ENCODE data around the gene ZNHIT1. TPM values are rescaled to one million over a fixed set of nuclear protein-coding genes. Genes with fewer than 3 reads are reported as not detected.

Gene ZNHIT1
- total and polyA plus RNA-seq, 11 donors: 47.0 to 156 (median 61.0) TPM

DNA sequence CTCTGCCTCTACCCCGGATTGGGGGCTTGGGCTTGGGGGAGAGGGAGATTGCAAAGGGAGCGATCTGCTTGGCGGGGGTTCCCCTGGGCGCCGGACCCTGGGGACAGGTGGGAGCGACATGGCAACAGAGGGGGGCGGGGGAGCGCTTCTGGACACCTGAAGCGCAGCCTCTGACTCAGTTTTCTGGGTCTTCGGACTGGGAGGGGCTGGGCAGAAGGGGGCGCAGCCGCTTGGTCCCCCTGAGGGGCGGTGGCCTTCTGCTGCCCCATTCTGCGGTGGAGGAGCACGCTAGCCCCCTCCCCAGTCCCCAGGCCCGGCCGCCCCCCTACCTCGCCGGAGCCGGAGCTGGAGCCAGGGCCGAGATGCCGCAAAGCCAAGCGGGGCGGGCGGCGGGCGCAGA lies 38.3 kb upstream of the ZNHIT1 start:
- intact Hi-C loops (cut with DNase I): no loop called here
- H3K27me3 ChIP-seq: peaks cover 30 to 97% (median 68%) of the 10 kb centered on the region in 9 donors
- H3K4me3 ChIP-seq: no peak overlapping the region
- TF ChIP-seq, protein P1, sequence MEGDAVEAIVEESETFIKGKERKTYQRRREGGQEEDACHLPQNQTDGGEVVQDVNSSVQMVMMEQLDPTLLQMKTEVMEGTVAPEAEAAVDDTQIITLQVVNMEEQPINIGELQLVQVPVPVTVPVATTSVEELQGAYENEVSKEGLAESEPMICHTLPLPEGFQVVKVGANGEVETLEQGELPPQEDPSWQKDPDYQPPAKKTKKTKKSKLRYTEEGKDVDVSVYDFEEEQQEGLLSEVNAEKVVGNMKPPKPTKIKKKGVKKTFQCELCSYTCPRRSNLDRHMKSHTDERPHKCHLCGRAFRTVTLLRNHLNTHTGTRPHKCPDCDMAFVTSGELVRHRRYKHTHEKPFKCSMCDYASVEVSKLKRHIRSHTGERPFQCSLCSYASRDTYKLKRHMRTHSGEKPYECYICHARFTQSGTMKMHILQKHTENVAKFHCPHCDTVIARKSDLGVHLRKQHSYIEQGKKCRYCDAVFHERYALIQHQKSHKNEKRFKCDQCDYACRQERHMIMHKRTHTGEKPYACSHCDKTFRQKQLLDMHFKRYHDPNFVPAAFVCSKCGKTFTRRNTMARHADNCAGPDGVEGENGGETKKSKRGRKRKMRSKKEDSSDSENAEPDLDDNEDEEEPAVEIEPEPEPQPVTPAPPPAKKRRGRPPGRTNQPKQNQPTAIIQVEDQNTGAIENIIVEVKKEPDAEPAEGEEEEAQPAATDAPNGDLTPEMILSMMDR (IDR thresholded peaks at IDR 0.05): no peak
- TF ChIP-seq POLR2A (IDR thresholded peaks at IDR 0.05): no peak
- DNase-seq (no peak), ATAC-seq (no peak)
- 0 to 2% (median 1%) methylated on average over 2 to 27 of the region's 27 CpGs for WGBS, 4 donors
- H3K27ac ChIP-seq: no peak overlapping the region
- H3K36me3 ChIP-seq: no peaks in the 10 kb centered on the region
- peaks cover 0 to 16% (median 0%) of the 10 kb centered on the region in 12 donors for H3K4me1 ChIP-seq
- H3K9me3 ChIP-seq: no peaks in the 10 kb centered on the region

DNA sequence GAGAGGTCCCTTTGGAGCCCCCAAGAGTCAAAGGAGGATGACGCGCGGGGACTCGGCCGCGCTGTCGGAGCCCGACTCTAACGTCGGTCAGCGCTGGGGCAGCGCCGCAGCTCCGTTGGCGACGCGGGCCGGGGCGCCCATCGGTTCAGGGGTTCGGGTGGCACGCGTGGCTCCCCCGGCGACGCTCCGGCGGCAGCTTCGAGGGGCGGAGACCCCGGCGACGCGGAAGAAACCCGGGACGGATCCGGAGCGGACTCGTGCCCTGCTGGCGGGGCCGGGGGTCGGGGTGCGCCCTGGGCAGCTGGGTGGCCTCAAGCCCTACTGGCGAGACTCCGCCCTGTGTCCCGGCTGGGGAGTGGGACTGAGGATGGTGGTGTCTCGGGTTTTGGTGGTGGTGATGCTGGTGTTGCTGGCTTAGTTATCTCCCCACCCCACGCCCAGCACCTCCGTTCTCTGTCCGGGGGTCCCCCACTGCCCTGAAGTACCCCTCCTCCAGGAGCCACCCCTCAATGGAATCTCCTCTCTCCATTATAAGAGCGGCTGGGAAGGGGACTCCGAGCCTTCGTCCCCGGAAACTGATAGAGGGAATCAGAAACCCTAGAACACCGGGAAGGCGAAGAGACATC lies 37.7 kb upstream of the ZNHIT1 start, which contains the start of gene NAT16:
NAT16 (minus strand) TSS at position 164 of the 626 bp plus-strand sequence. CDS start 5,486 bp downstream, outside the sequence.
- DNase-seq: no peak
- no peak for ATAC-seq
- Histone ChIP-seq H3K4me1 (peaks cover 0 to 16% (median 0%) of the 10 kb centered on the region in 12 donors), H3K36me3 (no peaks in the 10 kb centered on the region), H3K4me3 (peak within 1 kb of the TSS in 1 of 12 donors; percentile 10), H3K27ac (no peak within 1 kb of the TSS), H3K27me3 (peaks cover 27 to 92% (median 65%) of the 10 kb centered on the region in 9 donors), H3K9me3 (no peaks in the 10 kb centered on the region)
- TF ChIP-seq, protein P1 (IDR thresholded peaks at IDR 0.05): no peak
- TF ChIP-seq POLR2A (IDR thresholded peaks at IDR 0.05): no peak
- intact Hi-C loops (cut with DNase I): no loop called here
- 3 to 12% (median 5%) methylated on average over 12 to 56 of the region's 56 CpGs for WGBS, 4 donors

DNA sequence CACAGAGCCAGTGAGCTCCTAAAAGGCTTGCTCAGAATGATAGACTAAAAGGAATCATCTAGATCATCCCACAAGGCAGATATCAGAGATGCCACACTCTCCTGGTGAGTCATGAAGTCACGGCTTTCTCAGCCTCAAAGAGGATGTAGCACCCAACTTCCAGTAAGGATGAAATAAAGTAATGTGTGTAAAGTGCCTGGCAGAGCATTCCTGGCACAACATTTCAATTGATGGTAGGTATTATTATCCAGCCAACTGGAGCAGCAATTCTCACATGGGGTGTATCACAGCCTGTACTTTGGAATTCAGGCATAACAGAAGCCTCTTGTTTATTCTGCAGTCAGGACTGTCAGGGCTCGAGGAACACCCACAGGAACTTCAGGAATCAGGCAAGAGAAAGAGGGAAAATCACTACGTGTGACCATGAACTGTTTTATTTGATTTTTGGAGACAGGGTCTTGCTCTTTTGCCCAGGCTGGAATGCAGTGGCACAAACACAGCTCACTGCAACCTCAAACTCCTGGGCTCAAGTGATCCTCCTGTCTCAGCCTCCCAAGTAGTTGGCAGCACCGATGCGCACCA lies 32.6 kb upstream of the ZNHIT1 start:
- peaks cover under 1 to 52% (median 14%) of the 10 kb centered on the region in 9 donors for H3K27me3 ChIP-seq
- WGBS, 4 donors: 50 to 61% (median 56%) methylated on average over 5 of the region's 5 CpGs
- H3K9me3 ChIP-seq: no peaks in the 10 kb centered on the region

DNA sequence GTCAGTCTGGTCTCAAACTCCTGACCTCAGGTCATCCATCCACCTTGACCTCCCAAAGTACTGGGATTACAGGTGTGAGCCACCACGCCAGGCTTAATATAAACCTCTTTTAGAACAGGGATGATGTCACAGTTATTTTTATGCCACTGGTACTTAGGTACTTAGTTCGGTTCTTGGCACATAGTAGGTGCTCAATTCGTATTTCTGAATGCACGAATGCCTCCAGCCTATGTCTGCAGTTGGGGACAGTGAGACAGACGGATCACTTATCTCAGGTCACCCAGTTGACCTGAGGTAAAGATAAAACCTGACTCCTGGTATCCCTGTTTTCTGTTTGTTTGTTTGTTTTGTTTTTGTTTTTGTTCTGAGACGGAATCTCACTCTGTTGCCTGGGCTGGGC lies 31.8 kb upstream of the ZNHIT1 start:
- TF ChIP-seq, protein P1 (IDR thresholded peaks at IDR 0.05): no peak
- no peak for TF ChIP-seq POLR2A (IDR thresholded peaks at IDR 0.05)
- Histone ChIP-seq H3K4me3 (no peak overlapping the region), H3K4me1 (no peaks in the 10 kb centered on the region), H3K9me3 (no peaks in the 10 kb centered on the region), H3K27me3 (peaks cover 0 to 43% (median 7%) of the 10 kb centered on the region in 9 donors), H3K27ac (no peak overlapping the region), H3K36me3 (no peaks in the 10 kb centered on the region)
- 57 to 66% (median 61%) methylated on average over 6 of the region's 6 CpGs for WGBS, 4 donors
- no peak for DNase-seq
- ATAC-seq: no peak
- intact Hi-C loops (cut with DNase I): no loop called here

More for the DNA sequence above, 32.6 kb upstream of the ZNHIT1 start:
- intact Hi-C loops (cut with DNase I): no loop called here
- H3K27ac ChIP-seq: no peak overlapping the region
- DNase-seq (no peak), ATAC-seq (no peak)
- no peak overlapping the region for H3K4me3 ChIP-seq
- TF ChIP-seq, protein P1 (IDR thresholded peaks at IDR 0.05): no peak
- no peak for TF ChIP-seq POLR2A (IDR thresholded peaks at IDR 0.05)
- H3K36me3 ChIP-seq: no peaks in the 10 kb centered on the region
- H3K4me1 ChIP-seq: peaks cover 0 to under 1% (median 0%) of the 10 kb centered on the region in 12 donors
